Mammary epithelial cell (primary cell): Measurements from ENCODE around the gene RNF212.

Source experiments
- CTCF ChIP-seq, 2 donors: IDR thresholded peaks in 1 of 2; conservative IDR thresholded peaks in 1 of 2; 2 replicates each; pipeline ENCODE4 v1.5.1; 2011 to 2012; ENCODE audit warnings: inconsistent platforms in 2 of 2, low read length in 2 of 2, mild to moderate bottlenecking in 2 of 2, control low read depth in 1 of 2, low read depth in 1 of 2; ENCODE audit not compliant: insufficient read depth in 1 of 2; ENCODE audit errors: extremely low read depth in 1 of 2
- EZH2 ChIP-seq: IDR thresholded peaks from 2 replicates; pipeline ENCODE4 v1.6.1; 2012; ENCODE audit warnings: low read length, inconsistent platforms, borderline replicate concordance

GRCh38 chr4:1099270-1099669 lies 14.1 kb downstream of the RNF212 start:
- no peak for TF ChIP-seq CTCF (conservative IDR thresholded peaks at IDR 0.05 in 1 of 2, IDR thresholded peaks at IDR 0.05 in 1 of 2; ENCODE audit: extremely low read depth in 1 of 2, insufficient read depth in 1 of 2, low read depth in 1 of 2, low read length in 2 of 2)
- no peak for TF ChIP-seq EZH2
